Measurements from ENCODE around the gene AVPR2. TPM values are rescaled to one million over a fixed set of nuclear protein-coding genes. Genes with fewer than 3 reads are reported as not detected.

The AVPR2 gene
- total RNA-seq, 1 donor from 2014 or later, result 3.1 TPM

DNA sequence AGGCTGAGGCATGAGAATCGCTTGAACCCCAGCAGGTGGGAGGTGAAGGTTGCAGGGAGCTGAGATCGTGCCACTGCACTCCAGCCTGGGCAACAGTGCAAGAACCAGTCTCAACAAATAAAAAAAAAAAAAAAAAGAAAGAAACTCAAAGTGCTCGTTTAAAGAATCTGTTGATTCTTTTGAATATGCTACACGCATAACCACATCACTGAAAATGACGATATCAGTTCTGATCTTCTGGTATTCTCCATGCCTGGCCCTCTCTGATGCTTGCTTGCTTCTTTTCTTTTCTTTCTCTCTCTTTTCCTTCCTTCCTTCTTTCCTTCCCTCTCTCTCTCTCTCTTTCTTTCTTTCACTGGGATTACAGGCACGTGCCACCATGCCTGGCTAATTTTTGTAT lies 7.3 kb downstream of the AVPR2 start:
- no peak for DNase-seq (ENCODE audit: low spot score)

DNA sequence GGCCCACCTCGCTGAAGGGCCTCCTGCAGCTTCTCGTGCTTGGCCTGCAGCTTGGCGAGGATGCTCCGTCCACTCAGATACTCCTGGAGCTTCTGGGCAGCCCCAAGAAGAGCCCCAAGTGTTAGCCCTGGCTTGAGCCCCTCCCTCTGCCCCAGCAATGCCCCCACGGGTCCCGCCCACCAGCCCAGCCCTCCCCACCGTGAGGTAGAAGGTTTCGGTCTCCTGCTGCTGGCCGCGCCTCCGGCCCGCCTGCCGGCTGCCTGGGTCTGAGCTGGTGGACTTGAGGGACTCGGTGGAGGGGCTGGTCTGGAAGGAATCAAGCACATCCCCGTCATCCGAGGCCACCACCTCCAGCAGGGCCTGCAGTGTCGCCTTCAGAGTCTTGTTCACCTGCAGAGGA lies 8.7 kb downstream of the AVPR2 start:
- no peak for DNase-seq (ENCODE audit: low spot score)

DNA sequence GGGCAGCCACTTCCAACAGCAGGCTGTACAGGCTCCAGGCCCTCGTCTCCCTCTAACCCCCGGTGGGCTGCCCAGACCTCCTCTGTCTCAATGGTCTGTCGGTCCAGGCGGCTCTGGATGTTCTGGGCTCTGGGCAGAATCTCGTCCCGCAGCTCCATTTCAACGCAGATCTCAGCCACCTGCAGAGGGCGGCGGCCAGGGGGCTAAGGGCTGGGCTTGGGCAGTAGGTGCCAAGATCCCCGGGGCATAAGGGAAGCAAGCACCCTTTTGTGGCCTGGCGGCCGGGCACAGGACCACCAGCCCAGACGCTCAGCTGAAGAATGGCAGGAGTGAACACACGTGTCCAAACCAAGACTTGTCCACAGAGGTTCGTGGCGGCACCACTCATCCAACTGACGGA lies 9.2 kb downstream of the AVPR2 start:
- DNase-seq (ENCODE audit: low spot score), result no peak

GRCh38 chrX:153917869-153918268 lies 13.4 kb downstream of the AVPR2 start:
- DNase-seq (ENCODE audit: low spot score), result no peak

DNA sequence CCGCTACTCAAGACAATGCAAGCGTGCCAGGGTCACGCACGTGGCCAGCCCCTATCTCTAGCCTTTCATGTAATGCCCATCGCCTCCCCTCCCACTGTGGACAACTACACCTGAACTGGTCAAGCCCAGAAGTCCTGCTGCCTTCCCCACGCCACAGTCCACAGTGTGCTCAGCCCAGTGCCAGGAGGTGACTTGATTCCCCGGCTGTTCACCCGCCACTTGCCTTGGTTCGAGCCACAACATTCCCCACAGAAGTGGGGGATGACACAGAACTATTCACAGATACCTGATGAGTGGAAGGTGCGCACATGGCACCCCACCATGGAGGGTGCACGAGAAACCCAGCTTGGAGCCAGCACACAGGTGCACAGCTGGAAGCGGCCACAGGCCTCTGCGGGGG lies 14.8 kb downstream of the AVPR2 start:
- DNase-seq (ENCODE audit: low spot score), result no peak

- DNase-seq (ENCODE audit: low spot score), result no peak
These were observed 16.1 kb downstream of the AVPR2 start for GRCh38 chrX:153920546-153920945.

DNA sequence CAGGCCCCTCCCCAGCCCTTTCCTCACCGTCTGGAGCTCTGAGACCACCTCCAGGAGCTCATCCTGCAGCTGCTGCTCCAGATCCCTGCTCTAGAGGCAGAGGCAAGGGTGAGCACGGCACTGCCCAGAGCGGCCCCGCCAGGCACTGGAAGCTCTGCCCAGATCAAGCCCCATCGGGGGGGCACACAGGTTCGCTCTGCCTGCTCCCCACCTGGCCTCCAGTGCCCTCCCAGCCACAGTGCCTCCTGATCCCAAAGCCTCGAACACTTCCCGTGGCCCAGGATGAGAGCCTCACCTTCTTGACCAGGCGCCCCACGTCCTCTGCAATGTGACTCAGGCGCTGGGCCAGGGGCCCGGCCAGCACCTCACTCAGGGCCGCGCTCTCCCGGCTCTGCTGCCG lies 16.6 kb downstream of the AVPR2 start:
- no peak for DNase-seq (ENCODE audit: low spot score)

GRCh38 chrX:153921511-153922446 lies 17.3 kb downstream of the AVPR2 start:
- no peak for DNase-seq (ENCODE audit: low spot score)

DNA sequence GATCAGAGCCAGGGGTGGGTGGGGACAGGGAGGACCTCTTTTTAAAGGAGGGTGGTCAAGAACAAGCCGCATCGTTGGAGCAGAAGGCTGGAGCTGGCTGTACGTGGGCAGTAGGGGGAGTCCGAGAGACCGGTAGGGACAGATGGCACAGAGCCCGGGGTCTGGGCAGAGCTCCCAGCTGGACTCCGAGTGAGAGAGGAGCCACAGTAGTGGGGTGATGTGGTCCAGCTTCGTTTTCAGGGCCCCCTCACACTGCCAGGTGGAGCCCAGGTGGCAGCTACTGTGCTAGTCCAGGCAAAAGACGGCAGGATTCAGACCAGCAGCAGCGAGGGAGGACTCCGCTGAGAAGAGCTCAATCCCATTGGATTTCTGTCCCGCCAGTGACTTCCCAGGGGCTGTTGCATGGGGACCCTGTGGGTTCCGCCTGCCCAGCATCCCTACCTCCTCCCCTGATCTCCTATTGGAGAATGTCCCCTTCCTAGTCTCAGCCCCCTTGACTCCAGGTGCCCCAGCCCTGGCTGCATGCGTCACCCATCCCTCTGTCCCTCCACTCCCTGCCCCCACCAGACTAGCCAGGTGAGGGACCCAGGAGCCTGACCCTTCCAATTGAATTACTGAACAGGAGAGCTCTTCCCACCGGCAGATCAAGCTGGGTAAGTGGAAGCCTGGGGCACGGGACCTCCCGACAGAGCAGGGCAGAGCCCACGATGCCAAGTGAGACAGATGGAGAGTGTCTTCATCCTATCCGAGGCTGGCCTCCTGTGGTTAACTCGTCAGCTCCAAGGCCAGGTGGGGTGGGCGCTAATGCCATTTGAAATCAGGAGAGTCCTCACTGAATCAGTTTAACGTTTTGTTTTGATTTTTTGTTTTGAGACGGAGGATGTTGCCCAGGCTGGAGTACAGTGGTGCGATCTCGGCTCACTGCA lies 18.7 kb downstream of the AVPR2 start:
- DNase-seq (ENCODE audit: low spot score), result no peak

- peak; percentile 42 for DNase-seq (ENCODE audit: low spot score)
These were observed 19.8 kb downstream of the AVPR2 start for GRCh38 chrX:153924149-153924861.

DNA sequence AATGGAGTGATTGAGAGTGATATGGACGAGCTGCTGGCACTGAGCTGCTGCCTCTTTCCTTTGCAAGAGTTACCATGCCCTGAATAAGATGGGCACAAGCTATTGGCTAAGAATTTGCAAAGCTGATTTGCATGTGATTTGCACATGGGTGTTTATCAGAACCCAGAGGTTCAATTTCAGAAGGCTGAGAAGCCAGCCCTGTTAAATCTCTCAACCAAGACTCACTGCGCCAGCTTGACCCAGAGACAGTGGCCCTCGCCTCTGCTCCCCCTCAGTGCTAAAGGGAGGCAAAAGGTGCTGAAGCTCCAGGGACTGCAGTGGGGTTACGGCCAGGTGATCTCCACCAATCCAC lies 20.9 kb downstream of the AVPR2 start:
- DNase-seq (ENCODE audit: low spot score), result no peak

DNA sequence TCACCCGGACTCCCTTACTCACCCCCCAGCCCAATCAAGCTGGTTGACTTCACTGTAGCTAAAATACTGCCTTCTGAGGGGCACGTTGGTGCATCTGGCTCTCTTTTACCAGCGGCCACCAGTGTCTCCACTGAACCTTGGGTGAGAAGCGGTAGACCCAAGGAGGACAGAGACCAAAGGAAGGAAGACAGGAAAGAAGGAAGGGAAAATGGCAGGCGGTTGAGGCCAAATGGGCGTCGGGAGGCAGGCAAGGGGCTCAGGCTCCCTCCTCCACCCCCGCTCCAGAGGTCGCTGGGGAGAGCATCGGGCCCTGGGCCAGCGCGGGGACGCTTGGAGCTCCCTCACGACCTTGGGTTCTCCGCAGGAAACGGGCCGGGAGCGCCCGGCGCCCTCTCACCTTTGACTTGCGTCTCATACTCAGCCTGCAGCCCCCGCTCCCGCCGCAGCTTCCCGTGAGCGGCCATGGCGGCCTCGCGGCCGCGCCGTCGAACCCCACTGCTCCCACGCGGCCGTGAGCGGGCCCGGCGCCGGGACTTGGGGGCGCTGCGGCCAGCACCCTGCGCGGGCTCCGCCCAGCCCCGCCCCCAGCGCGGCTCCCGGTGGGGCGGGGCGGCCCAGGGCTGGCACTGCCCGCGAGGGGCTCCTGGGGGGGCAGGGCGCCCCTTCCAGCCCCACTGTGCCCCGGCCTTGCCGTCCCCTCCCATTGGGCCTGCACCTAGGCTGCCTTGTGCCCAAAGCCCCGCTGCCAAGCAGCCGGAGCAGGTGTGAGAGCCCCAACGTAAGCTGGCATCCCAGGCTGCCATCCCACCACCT lies 21.5 kb downstream of the AVPR2 start, which contains the start of gene ARHGAP4:
Gene ARHGAP4, minus strand, starts transcription at position 526 of the 813 bp plus-strand sequence. Its CDS starts 62 bp downstream, at position 464.
- no peak for DNase-seq (ENCODE audit: low spot score)

DNA sequence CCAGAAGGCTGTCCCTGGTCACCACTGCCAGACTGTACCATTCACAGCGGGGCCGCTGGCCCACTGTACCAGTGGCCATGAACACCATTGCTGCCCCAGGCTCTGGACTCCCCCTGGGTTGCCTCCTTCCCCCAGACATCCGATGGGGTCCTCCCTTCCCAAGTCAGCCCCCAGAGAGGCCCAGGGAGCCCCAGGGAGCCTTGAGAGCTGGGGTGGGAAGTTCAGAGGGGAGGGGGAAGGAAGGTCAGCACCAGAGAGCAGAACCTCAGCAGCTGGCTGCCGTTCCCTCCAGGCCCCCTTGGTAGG lies 22.0 kb downstream of the AVPR2 start:
- DNase-seq (ENCODE audit: low spot score), result peak; percentile 68

- DNase-seq (ENCODE audit: low spot score), result peak; percentile 46
These were observed 22.6 kb downstream of the AVPR2 start for GRCh38 chrX:153926858-153927671.

- DNase-seq (ENCODE audit: low spot score), result no peak
These were observed 23.1 kb downstream of the AVPR2 start for GRCh38 chrX:153927672-153927921.

GRCh38 chrX:153927922-153928760 lies 23.7 kb downstream of the AVPR2 start:
- peak; percentile 98 for DNase-seq (ENCODE audit: low spot score)

DNA sequence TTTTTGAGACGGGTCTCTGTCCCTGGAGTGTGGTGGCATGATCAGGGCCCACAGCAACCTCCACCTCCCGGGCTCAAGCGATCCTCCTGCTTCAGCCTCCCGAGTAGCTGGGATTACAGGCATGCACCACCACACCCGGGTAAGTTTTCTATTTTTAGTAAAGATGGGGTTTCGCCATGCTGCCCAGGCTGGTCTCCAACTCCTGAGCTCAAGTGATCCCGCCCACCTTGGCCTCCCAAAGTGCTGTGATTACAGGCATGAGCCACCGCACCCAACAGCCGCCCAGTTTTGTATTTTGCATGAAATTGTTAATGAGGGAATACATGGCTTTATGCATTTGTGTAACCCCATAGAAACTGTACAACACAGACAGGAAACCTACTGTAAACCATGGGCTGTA lies 24.4 kb downstream of the AVPR2 start:
- DNase-seq (ENCODE audit: low spot score), result no peak

GRCh38 chrX:153929576-153929975 lies 25.1 kb downstream of the AVPR2 start:
- DNase-seq (ENCODE audit: low spot score), result no peak
